B cell (primary cell): ENCODE data around the gene MRPS12. TPM values are rescaled to one million over a fixed set of nuclear protein-coding genes. Genes with fewer than 3 reads are reported as not detected.

Experiments
- ATAC-seq: fragments of 200-7000 bp; cut with Tn5 transposase; one replicate; pipeline ENCODE4 v1.10.0; 2021; ENCODE audit warnings: low read depth, mild to moderate bottlenecking, moderate number of reproducible peaks, moderate library complexity
- CTCF ChIA-PET: fragments of 350-600 bp; sonication (Branson Sonifier 250); formaldehyde crosslinking; loops from one replicate; lab custom pipeline; 2021; ENCODE audit warnings: antibody characterized with exemption, inconsistent platforms; lab: Charles Lee
- POLR2A ChIA-PET: fragments of 350-600 bp; sonication (Branson Sonifier 250); formaldehyde crosslinking; loops from one replicate; lab custom pipeline; 2021; ENCODE audit warnings: antibody characterized with exemption; lab: Charles Lee
- DNase-seq: peaks from one replicate; pipeline ENCODE4 v3.0.0; 2013
- H2AFZ ChIP-seq: 2 replicates; pipeline ENCODE4 v1.6.1; 2012; ENCODE audit warnings: mild to moderate bottlenecking, low read depth, low read length; ENCODE audit not compliant: insufficient read depth, poor library complexity, severe bottlenecking
- H3K27ac ChIP-seq, 2 donors: 1 replicate in 1 of 2; 2 replicates in 1 of 2; pipeline ENCODE4 v1.5.1; 2012 to 2013; ENCODE audit warnings: low read length in 2 of 2, mild to moderate bottlenecking in 2 of 2, moderate library complexity in 1 of 2
- H3K27me3 ChIP-seq, 4 experiments: fragments of 200-600 bp in 1 of 4; sonication (generic) in 1 of 4; replicated peaks in 1 of 4; 1 replicate in 2 of 4; 2 replicates in 2 of 4; pipeline versions ENCODE4 v1.6.1 to v1.7.0; 2013 to 2016; ENCODE audit warnings: low read length in 3 of 4, mild to moderate bottlenecking in 2 of 4, mixed read lengths in 1 of 4, moderate library complexity in 1 of 4; ENCODE audit not compliant: insufficient read depth in 4 of 4, control insufficient read depth in 3 of 4; ENCODE audit errors: control extremely low read depth in 1 of 4
- H3K36me3 ChIP-seq, 2 experiments: replicated peaks in 1 of 2; 1 replicate in 1 of 2; 2 replicates in 1 of 2; pipeline versions ENCODE4 v1.6.1 to v1.7.1; 2013; ENCODE audit warnings: low read length in 1 of 2; ENCODE audit not compliant: insufficient read depth in 2 of 2, control insufficient read depth in 1 of 2; ENCODE audit errors: control extremely low read depth in 1 of 2, extremely low read depth in 1 of 2
- H3K4me1 ChIP-seq, 2 donors: fragments of 200-600 bp in 1 of 2; sonication (generic) in 1 of 2; 1 replicate in 1 of 2; 2 replicates in 1 of 2; pipeline versions ENCODE4 v1.5.1 to v1.6.1; 2013 to 2017; ENCODE audit warnings: low read length in 2 of 2; ENCODE audit not compliant: control insufficient read depth in 2 of 2, insufficient read depth in 2 of 2
- H3K4me2 ChIP-seq: replicated peaks from 2 replicates; pipeline ENCODE3; 2012; ENCODE audit warnings: mild to moderate bottlenecking, low read depth, low read length; ENCODE audit not compliant: poor library complexity, severe bottlenecking
- H3K4me3 ChIP-seq, 5 experiments: fragments of 200-600 bp in 1 of 5; sonication (generic) in 1 of 5; 1 replicate in 3 of 5; 2 replicates in 2 of 5; pipeline versions ENCODE4 v1.5.1 to v1.7.0; 2011 to 2016; ENCODE audit warnings: low read length in 4 of 5, mild to moderate bottlenecking in 4 of 5, low read depth in 2 of 5, control low read depth in 1 of 5, moderate library complexity in 1 of 5; ENCODE audit not compliant: insufficient read depth in 1 of 5; ENCODE audit errors: control extremely low read depth in 1 of 5, extremely low read depth in 1 of 5
- H3K79me2 ChIP-seq: fragments of 200-600 bp; sonication (generic); one replicate; pipeline ENCODE4 v1.6.0; 2016; ENCODE audit warnings: low read length; ENCODE audit not compliant: control insufficient read depth, insufficient read depth
- H3K9ac ChIP-seq: fragments of 200-600 bp; sonication (generic); 2 replicates; pipeline ENCODE4 v1.6.1; 2017; ENCODE audit warnings: mild to moderate bottlenecking, low read length, moderate library complexity
- H3K9me3 ChIP-seq, 3 donors: one replicate each; pipeline versions ENCODE4 v1.6.1 to v1.7.1; 2013; ENCODE audit warnings: low read length in 2 of 3; ENCODE audit not compliant: control insufficient read depth in 2 of 3, insufficient read depth in 1 of 3; ENCODE audit errors: control extremely low read depth in 1 of 3
- H4K20me1 ChIP-seq: 2 replicates; pipeline ENCODE4 v1.6.0; 2012; ENCODE audit warnings: mild to moderate bottlenecking, low read length; ENCODE audit not compliant: insufficient read depth, control insufficient read depth, poor library complexity, severe bottlenecking
- H3K27ac Mint-ChIP-seq: one replicate; pipeline ENCODE4 v1.8.0; 2021; ENCODE audit warnings: mixed read lengths
- H3K27me3 Mint-ChIP-seq: one replicate; pipeline ENCODE4 v1.8.0; 2021; ENCODE audit warnings: mixed read lengths
- H3K4me1 Mint-ChIP-seq: one replicate; pipeline ENCODE4 v1.8.0; 2021; ENCODE audit warnings: mixed read lengths
- H3K4me3 Mint-ChIP-seq: one replicate; pipeline ENCODE4 v1.8.0; 2021; ENCODE audit warnings: mixed read lengths
- H3K9me3 Mint-ChIP-seq: one replicate; pipeline ENCODE4 v1.8.0; 2022; ENCODE audit warnings: mixed read lengths; ENCODE audit not compliant: insufficient read depth
- CTCF ChIP-seq: fragments of 200-600 bp; IDR thresholded peaks from one replicate; pipeline ENCODE4 v1.8.0; 2022; ENCODE audit warnings: antibody characterized with exemption, mild to moderate bottlenecking
- EZH2 ChIP-seq: IDR thresholded peaks from 2 replicates; pipeline ENCODE4 v1.6.1; 2012; ENCODE audit warnings: borderline replicate concordance, low read depth, mild to moderate bottlenecking, moderate library complexity, low read length; ENCODE audit not compliant: insufficient read depth, poor library complexity, severe bottlenecking
- WGBS: methylation state at CpG from one replicate; pipeline ENCODE4 v1.1.5; 2013; ENCODE audit warnings: missing lambda C conversion rate; ENCODE audit not compliant: insufficient coverage; 5-methylcytosine and 5-hydroxymethylcytosine counted together
- intact Hi-C: fragments of 100-400 bp; cut with micrococcal nuclease; formaldehyde crosslinking; loops from one replicate; pipeline ENCODE4 v1.10.0; 2022
- polyA plus RNA-seq: library from polyadenylated mRNA; depleted of rRNA; stranded (reverse); fragments of >200 nt; gene quantifications from 2 replicates; pipeline ENCODE4 v1.2.3, GENCODE V29; 2012
- total RNA-seq, 2 donors: library from RNA; stranded (reverse); fragments of 120-200 nt in 1 of 2; gene quantifications; 1 replicate in 1 of 2; 2 replicates in 1 of 2; pipeline versions ENCODE4 v1.2.3 to v1.2.4, GENCODE V29; 2013 to 2022

MRPS12 gene
- total and polyA plus RNA-seq, 2 donors (not counting 1 experiment from before 2014, with no cell fraction given) = 27.0 to 30.3 TPM

- H3K27ac ChIP-seq = no peak overlapping the region
- H3K4me1 Mint-ChIP-seq = no peaks in the 10 kb centered on the region
These were observed 11.2 kb downstream of the MRPS12 start for GRCh38 chr19:38941979-38942378.

More at GRCh38 chr19:38941979-38942378, 11.2 kb downstream of the MRPS12 start:
- Histone ChIP-seq H3K27me3 (no peaks in the 10 kb centered on the region), H3K4me1 (no peaks in the 10 kb centered on the region), H3K4me2 (no peak overlapping the region), H4K20me1 (no peaks in the 10 kb centered on the region), H3K9ac (no peak overlapping the region), H3K36me3 (no peaks in the 10 kb centered on the region), H3K9me3 (peaks cover 0 to 10% (median 0%) of the 10 kb centered on the region in 3 donors), H2AFZ (no peak overlapping the region), H3K4me3 (no peak overlapping the region), H3K79me2 (no peaks in the 10 kb centered on the region)
- Mint-ChIP-seq H3K4me3 (no peak overlapping the region), H3K27ac (no peak overlapping the region), H3K27me3 (peaks cover 8% of the 10 kb centered on the region), H3K9me3 (no peaks in the 10 kb centered on the region)
- no peak for ATAC-seq
- DNase-seq = no peak
- ChIA-PET POLR2A (no interaction called here), CTCF (no interaction called here)
- intact Hi-C loops = no loop called here
- no CpG with 5 or more reads among the region's 2 CpGs for WGBS
- no peak for TF ChIP-seq CTCF
- no peak for TF ChIP-seq EZH2
